HEK293 (cell line): Measurements from ENCODE around the gene ARL4A.

Experiments used
- YY1 ChIP-seq: fragments of 450-650 bp; formaldehyde crosslinking; IDR thresholded peaks from 2 replicates; pipeline ENCODE4 v1.5.1; 2018; ENCODE audit warnings: missing biosample characterization, missing genetic modification characterization
- ZFP41 ChIP-seq: fragments of 450-650 bp; formaldehyde crosslinking; IDR thresholded peaks from 2 replicates; pipeline ENCODE4 v1.5.1; 2016; ENCODE audit warnings: missing biosample characterization, missing genetic modification characterization, borderline replicate concordance
- ZNF16 ChIP-seq: fragments of 450-650 bp; formaldehyde crosslinking; IDR thresholded peaks from 2 replicates; pipeline ENCODE4 v1.5.1; 2016; ENCODE audit warnings: low read depth, missing biosample characterization, missing genetic modification characterization
- TF ChIP-seq, protein P1 (sequence below): fragments of 450-650 bp; formaldehyde crosslinking; IDR thresholded peaks from 2 replicates; pipeline ENCODE4 v1.5.1; 2016; ENCODE audit warnings: missing biosample characterization, missing genetic modification characterization
- TF ChIP-seq, protein P2 (sequence below): fragments of 450-650 bp; formaldehyde crosslinking; IDR thresholded peaks from 2 replicates; pipeline ENCODE4 v1.5.1; 2016; ENCODE audit warnings: missing biosample characterization, missing genetic modification characterization

- TF ChIP-seq ZFP41 (tag by site-specific recombination) (no peak), YY1 (no peak), ZNF16 (tag by site-specific recombination) (no peak)
- TF ChIP-seq, protein P1, sequence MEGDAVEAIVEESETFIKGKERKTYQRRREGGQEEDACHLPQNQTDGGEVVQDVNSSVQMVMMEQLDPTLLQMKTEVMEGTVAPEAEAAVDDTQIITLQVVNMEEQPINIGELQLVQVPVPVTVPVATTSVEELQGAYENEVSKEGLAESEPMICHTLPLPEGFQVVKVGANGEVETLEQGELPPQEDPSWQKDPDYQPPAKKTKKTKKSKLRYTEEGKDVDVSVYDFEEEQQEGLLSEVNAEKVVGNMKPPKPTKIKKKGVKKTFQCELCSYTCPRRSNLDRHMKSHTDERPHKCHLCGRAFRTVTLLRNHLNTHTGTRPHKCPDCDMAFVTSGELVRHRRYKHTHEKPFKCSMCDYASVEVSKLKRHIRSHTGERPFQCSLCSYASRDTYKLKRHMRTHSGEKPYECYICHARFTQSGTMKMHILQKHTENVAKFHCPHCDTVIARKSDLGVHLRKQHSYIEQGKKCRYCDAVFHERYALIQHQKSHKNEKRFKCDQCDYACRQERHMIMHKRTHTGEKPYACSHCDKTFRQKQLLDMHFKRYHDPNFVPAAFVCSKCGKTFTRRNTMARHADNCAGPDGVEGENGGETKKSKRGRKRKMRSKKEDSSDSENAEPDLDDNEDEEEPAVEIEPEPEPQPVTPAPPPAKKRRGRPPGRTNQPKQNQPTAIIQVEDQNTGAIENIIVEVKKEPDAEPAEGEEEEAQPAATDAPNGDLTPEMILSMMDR (tag by site-specific recombination), result no peak
- TF ChIP-seq, protein P2, sequence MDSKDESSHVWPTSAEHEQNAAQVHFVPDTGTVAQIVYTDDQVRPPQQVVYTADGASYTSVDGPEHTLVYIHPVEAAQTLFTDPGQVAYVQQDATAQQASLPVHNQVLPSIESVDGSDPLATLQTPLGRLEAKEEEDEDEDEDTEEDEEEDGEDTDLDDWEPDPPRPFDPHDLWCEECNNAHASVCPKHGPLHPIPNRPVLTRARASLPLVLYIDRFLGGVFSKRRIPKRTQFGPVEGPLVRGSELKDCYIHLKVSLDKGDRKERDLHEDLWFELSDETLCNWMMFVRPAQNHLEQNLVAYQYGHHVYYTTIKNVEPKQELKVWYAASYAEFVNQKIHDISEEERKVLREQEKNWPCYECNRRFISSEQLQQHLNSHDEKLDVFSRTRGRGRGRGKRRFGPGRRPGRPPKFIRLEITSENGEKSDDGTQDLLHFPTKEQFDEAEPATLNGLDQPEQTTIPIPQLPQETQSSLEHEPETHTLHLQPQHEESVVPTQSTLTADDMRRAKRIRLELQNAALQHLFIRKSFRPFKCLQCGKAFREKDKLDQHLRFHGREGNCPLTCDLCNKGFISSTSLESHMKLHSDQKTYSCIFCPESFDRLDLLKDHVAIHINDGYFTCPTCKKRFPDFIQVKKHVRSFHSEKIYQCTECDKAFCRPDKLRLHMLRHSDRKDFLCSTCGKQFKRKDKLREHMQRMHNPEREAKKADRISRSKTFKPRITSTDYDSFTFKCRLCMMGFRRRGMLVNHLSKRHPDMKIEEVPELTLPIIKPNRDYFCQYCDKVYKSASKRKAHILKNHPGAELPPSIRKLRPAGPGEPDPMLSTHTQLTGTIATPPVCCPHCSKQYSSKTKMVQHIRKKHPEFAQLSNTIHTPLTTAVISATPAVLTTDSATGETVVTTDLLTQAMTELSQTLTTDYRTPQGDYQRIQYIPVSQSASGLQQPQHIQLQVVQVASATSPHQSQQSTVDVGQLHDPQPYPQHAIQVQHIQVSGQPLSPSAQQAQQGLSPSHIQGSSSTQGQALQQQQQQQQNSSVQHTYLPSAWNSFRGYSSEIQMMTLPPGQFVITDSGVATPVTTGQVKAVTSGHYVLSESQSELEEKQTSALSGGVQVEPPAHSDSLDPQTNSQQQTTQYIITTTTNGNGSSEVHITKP (tag by site-specific recombination), result no peak
Measured at GRCh38 chr7:12641196-12641595, 46.2 kb upstream of the ARL4A start.
